ENCODE data around the gene CASKIN2.

The CASKIN2 gene

DNA sequence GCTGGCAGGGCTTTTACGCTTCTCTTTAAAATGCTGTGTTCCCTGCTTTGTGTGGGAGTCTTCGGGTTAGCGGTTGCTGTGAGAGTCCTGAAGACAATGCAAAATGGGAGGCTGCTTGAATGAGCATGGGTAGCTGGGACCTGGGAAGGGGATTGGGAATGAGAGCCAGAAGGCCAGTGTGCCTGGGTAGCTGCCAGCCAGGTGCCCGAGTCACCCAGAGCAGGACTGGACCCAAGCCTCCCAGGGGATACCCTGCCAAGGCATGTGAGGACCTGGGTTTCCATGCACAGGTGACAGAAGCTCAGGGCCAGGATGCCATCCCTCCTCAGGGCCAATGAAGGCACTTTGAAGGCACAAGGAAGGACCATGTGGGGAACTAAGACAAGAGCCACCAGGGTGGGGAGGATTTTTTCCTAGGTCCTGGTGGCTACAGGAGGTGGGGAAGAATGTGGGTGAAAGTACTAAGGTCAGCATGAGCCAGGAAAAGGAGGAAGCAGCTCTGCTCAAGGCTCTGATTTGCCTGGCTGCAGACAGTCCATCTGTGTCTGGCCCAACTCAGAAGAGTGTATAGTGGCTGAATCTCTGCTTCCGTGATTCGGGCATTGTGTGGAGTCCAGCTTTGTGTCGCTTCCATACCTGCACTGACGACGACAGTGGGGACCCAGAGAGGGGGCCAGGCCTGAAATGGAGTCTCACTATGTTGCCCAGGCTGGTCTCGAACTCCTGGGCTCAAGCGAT, 38.4 kb downstream of the CASKIN2 start:
- TF ChIP-seq, protein P1, sequence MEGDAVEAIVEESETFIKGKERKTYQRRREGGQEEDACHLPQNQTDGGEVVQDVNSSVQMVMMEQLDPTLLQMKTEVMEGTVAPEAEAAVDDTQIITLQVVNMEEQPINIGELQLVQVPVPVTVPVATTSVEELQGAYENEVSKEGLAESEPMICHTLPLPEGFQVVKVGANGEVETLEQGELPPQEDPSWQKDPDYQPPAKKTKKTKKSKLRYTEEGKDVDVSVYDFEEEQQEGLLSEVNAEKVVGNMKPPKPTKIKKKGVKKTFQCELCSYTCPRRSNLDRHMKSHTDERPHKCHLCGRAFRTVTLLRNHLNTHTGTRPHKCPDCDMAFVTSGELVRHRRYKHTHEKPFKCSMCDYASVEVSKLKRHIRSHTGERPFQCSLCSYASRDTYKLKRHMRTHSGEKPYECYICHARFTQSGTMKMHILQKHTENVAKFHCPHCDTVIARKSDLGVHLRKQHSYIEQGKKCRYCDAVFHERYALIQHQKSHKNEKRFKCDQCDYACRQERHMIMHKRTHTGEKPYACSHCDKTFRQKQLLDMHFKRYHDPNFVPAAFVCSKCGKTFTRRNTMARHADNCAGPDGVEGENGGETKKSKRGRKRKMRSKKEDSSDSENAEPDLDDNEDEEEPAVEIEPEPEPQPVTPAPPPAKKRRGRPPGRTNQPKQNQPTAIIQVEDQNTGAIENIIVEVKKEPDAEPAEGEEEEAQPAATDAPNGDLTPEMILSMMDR (IDR thresholded peaks at IDR 0.05; ENCODE audit: low read depth, low read length), result no peak
- H3K36me3 ChIP-seq, result peaks cover 31% of the 10 kb centered on the region
- H3K27ac ChIP-seq, result peak overlapping the region; percentile 44
- H3K4me3 ChIP-seq (ENCODE audit: low read depth, low read length), result no peak overlapping the region
- no peaks in the 10 kb centered on the region for H3K9me3 ChIP-seq (ENCODE audit: severe bottlenecking)
- DNase-seq, result no peak
- H3K27me3 ChIP-seq (ENCODE audit: insufficient read depth, low read depth, severe bottlenecking), result no peaks in the 10 kb centered on the region

DNA sequence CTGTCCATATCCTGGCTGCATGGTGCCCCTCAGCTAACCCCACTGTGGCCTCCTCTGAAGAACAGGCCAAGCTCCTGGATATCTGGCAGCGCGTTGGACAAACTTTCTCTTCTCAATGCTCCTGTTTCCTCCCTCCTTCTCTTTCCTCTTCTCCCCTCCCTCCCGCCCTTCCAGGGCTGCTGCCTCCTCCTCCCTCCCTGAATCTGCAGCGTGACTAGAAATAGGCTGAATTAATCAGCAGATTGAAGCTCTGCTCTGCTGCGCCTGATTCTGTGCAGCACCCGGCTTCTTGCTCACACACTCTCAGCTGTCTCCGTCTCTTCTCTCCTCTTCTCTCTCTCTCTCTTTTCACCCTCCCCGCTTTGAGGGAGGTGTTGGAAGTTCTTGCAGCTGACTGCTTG, 39.1 kb downstream of the CASKIN2 start:
- no peaks in the 10 kb centered on the region for H3K9me3 ChIP-seq (ENCODE audit: severe bottlenecking)
- peaks cover 35% of the 10 kb centered on the region for H3K36me3 ChIP-seq
- DNase-seq, result peak; percentile 72
- H3K27me3 ChIP-seq (ENCODE audit: insufficient read depth, low read depth, severe bottlenecking), result no peaks in the 10 kb centered on the region
- H3K4me3 ChIP-seq (ENCODE audit: low read depth, low read length), result no peak overlapping the region
- TF ChIP-seq, protein P1 (IDR thresholded peaks at IDR 0.05; ENCODE audit: low read depth, low read length), result no peak
- peak overlapping the region; percentile 44 for H3K27ac ChIP-seq

DNA sequence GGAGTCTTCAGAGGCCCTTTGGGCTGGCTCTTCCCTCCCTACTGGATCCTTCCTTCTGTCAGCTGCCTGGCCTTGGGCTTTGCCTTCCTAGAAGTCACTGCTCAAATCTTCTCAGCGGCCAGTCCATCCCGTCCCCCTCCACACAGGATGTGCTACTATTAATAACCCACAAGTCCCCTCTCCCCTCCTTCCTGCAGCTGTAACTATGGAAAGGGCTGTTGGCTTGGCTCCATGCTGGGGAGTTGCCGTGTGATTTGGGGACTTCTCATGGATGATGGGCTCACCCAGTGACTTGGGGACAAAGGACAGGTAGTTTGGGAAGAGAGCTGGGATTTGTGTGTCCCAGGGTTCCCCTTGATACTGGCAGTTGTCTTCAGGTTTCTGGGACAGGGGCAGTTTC, 39.5 kb downstream of the CASKIN2 start:
- H3K9me3 ChIP-seq (ENCODE audit: severe bottlenecking), result no peaks in the 10 kb centered on the region
- TF ChIP-seq, protein P1 (IDR thresholded peaks at IDR 0.05; ENCODE audit: low read depth, low read length), result no peak
- peak; percentile 47 for DNase-seq
- peaks cover 35% of the 10 kb centered on the region for H3K36me3 ChIP-seq
- no peak overlapping the region for H3K4me3 ChIP-seq (ENCODE audit: low read depth, low read length)
- H3K27ac ChIP-seq, result peak overlapping the region; percentile 42; the same call in 1 of the 2 replicates
- no peaks in the 10 kb centered on the region for H3K27me3 ChIP-seq (ENCODE audit: insufficient read depth, low read depth, severe bottlenecking)

DNA sequence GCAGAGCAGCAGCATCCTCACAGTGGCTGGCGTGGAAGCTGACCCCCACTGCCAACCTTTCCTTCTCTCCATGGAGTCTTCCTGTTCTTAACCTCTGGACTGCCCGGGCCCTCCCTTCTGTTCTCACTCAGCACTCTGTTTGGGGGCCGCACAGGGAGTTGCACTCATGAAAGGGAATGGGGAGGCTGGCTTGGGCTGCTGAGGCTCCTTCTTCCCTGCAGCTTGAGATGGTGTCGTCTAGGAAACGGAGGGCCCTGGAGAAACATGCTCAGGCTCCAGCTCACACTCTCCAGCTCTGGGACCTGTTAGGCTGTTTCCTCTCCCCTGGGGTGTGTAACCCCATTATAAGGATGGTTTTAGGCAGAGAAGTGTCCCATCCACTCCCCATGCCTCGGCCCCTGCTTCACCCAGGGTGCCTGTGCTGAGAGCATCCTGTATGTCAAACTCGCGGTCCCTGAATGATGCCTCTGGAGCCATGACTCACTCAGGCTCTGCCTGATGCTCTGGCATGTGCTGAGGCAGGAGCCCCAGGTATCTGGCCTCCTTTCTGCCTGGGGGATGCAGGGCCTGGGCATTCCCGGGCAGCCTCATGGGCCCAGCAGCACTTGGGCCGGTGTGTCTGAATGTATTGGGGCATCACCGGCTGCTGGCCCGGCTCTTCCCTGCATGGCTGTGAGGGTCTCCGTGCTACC, 40.0 kb downstream of the CASKIN2 start:
- TF ChIP-seq, protein P1 (IDR thresholded peaks at IDR 0.05; ENCODE audit: low read depth, low read length), result no peak
- Histone ChIP-seq H3K27ac (no peak overlapping the region), H3K4me3 (ENCODE audit: low read depth, low read length) (no peak overlapping the region), H3K36me3 (peaks cover 35% of the 10 kb centered on the region), H3K27me3 (ENCODE audit: insufficient read depth, low read depth, severe bottlenecking) (no peaks in the 10 kb centered on the region), H3K9me3 (ENCODE audit: severe bottlenecking) (no peaks in the 10 kb centered on the region)
- DNase-seq, result no peak

DNA sequence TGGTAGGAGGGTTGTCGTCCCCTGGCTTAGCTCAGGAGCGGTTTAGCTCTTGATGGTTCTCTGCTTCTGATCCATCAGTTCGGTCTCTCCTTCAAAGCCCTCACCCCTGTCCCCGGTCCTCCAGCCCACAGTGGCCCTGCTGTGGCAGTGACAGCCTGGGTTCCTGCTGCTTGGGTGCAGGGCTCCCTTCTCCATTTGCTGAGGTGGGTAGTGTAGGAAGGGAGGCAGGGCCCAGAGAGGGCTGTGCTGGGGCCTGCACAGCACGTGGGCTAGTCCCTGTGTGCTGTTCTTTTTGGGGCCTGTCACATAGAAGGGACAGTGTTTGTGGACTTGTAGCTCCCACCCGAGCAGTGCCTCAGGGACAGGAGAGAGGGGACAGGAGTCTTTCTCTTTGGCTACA, 40.6 kb downstream of the CASKIN2 start:
- H3K27ac ChIP-seq, result no peak overlapping the region

More for the DNA sequence above, 40.6 kb downstream of the CASKIN2 start:
- Histone ChIP-seq H3K4me3 (ENCODE audit: low read depth, low read length) (no peak overlapping the region), H3K9me3 (ENCODE audit: severe bottlenecking) (no peaks in the 10 kb centered on the region), H3K27me3 (ENCODE audit: insufficient read depth, low read depth, severe bottlenecking) (no peaks in the 10 kb centered on the region), H3K36me3 (peaks cover 35% of the 10 kb centered on the region)
- DNase-seq, result no peak
- TF ChIP-seq, protein P1 (IDR thresholded peaks at IDR 0.05; ENCODE audit: low read depth, low read length), result no peak
